Measurements from ENCODE around the gene RAB26.
"Not testable (repeated sequence)": the region's sequence is repeated elsewhere in the genome, so short reads cannot be mapped to it uniquely, and the experiment has no call there.

The RAB26 gene

GRCh38 chr16:2147981-2148671, at the start of gene RAB26:
RAB26 (plus strand) TSS chr16:2148625; CDS start chr16:2148784, 159 bp downstream.
- Mint-ChIP-seq H3K27me3 (no peaks in the 10 kb centered on the region), H3K9me3 (no peaks in the 10 kb centered on the region)

GRCh38 chr16:2101581-2101980, 46.8 kb upstream of the RAB26 start:
- not testable (repeated sequence) for H3K9me3 Mint-ChIP-seq, H3K36me3 Mint-ChIP-seq, H3K27me3 Mint-ChIP-seq, H3K27ac Mint-ChIP-seq, H3K4me1 Mint-ChIP-seq, H3K4me3 Mint-ChIP-seq

More at GRCh38 chr16:2147981-2148671, at the start of gene RAB26:
- no peak within 1 kb of the TSS for H3K27ac Mint-ChIP-seq
- peaks cover 16% of the 10 kb centered on the region for H3K4me1 Mint-ChIP-seq
- peak within 1 kb of the TSS; percentile 36 for H3K4me3 Mint-ChIP-seq
- H3K36me3 Mint-ChIP-seq: peaks cover 4% of the 10 kb centered on the region

GRCh38 chr16:2102471-2102870, 46.0 kb upstream of the RAB26 start:
- H3K9me3 Mint-ChIP-seq: no peaks in the 10 kb centered on the region
- no peak overlapping the region for H3K27ac Mint-ChIP-seq
- H3K36me3 Mint-ChIP-seq: peaks cover 2% of the 10 kb centered on the region
- no peaks in the 10 kb centered on the region for H3K27me3 Mint-ChIP-seq
- no peaks in the 10 kb centered on the region for H3K4me1 Mint-ChIP-seq
- H3K4me3 Mint-ChIP-seq: no peak overlapping the region

- not testable (repeated sequence) for H3K27ac Mint-ChIP-seq, H3K27me3 Mint-ChIP-seq, H3K36me3 Mint-ChIP-seq, H3K9me3 Mint-ChIP-seq, H3K4me1 Mint-ChIP-seq, H3K4me3 Mint-ChIP-seq
Observed at GRCh38 chr16:2104464-2104863, 44.0 kb upstream of the RAB26 start.

GRCh38 chr16:2105291-2105690, 43.1 kb upstream of the RAB26 start:
- not testable (repeated sequence) for H3K9me3 Mint-ChIP-seq, H3K27me3 Mint-ChIP-seq, H3K36me3 Mint-ChIP-seq, H3K4me3 Mint-ChIP-seq, H3K4me1 Mint-ChIP-seq, H3K27ac Mint-ChIP-seq

- H3K4me3 Mint-ChIP-seq, H3K4me1 Mint-ChIP-seq, H3K27me3 Mint-ChIP-seq, H3K36me3 Mint-ChIP-seq, H3K9me3 Mint-ChIP-seq, H3K27ac Mint-ChIP-seq: not testable (repeated sequence)
Observed at GRCh38 chr16:2105769-2106168, 42.7 kb upstream of the RAB26 start.

- not testable (repeated sequence) for H3K9me3 Mint-ChIP-seq, H3K36me3 Mint-ChIP-seq, H3K27ac Mint-ChIP-seq, H3K4me1 Mint-ChIP-seq, H3K4me3 Mint-ChIP-seq, H3K27me3 Mint-ChIP-seq
Observed at GRCh38 chr16:2106211-2106610, 42.2 kb upstream of the RAB26 start.

GRCh38 chr16:2107121-2107790, 41.2 kb upstream of the RAB26 start:
- not testable (repeated sequence) for H3K9me3 Mint-ChIP-seq, H3K4me3 Mint-ChIP-seq, H3K4me1 Mint-ChIP-seq, H3K36me3 Mint-ChIP-seq, H3K27me3 Mint-ChIP-seq, H3K27ac Mint-ChIP-seq

- H3K27ac Mint-ChIP-seq, H3K36me3 Mint-ChIP-seq, H3K9me3 Mint-ChIP-seq, H3K27me3 Mint-ChIP-seq, H3K4me3 Mint-ChIP-seq, H3K4me1 Mint-ChIP-seq: not testable (repeated sequence)
Observed at GRCh38 chr16:2107791-2108125, 40.7 kb upstream of the RAB26 start.

- H3K4me1 Mint-ChIP-seq, H3K27ac Mint-ChIP-seq, H3K36me3 Mint-ChIP-seq, H3K9me3 Mint-ChIP-seq, H3K4me3 Mint-ChIP-seq, H3K27me3 Mint-ChIP-seq: not testable (repeated sequence)
Observed at GRCh38 chr16:2108446-2109270, 39.8 kb upstream of the RAB26 start.

GRCh38 chr16:2109271-2109580, 39.2 kb upstream of the RAB26 start:
- not testable (repeated sequence) for H3K9me3 Mint-ChIP-seq, H3K27me3 Mint-ChIP-seq, H3K4me1 Mint-ChIP-seq

GRCh38 chr16:2109872-2110271, 38.6 kb upstream of the RAB26 start:
- not testable (repeated sequence) for H3K4me3 Mint-ChIP-seq, H3K36me3 Mint-ChIP-seq, H3K27me3 Mint-ChIP-seq, H3K9me3 Mint-ChIP-seq, H3K27ac Mint-ChIP-seq, H3K4me1 Mint-ChIP-seq

More at GRCh38 chr16:2109271-2109580, 39.2 kb upstream of the RAB26 start:
- not testable (repeated sequence) for H3K4me3 Mint-ChIP-seq, H3K27ac Mint-ChIP-seq, H3K36me3 Mint-ChIP-seq

- H3K4me3 Mint-ChIP-seq, H3K36me3 Mint-ChIP-seq, H3K27me3 Mint-ChIP-seq, H3K9me3 Mint-ChIP-seq, H3K27ac Mint-ChIP-seq, H3K4me1 Mint-ChIP-seq: not testable (repeated sequence)
Observed at GRCh38 chr16:2110332-2111008, 38.0 kb upstream of the RAB26 start.

GRCh38 chr16:2111009-2111353, 37.4 kb upstream of the RAB26 start:
- H3K4me1 Mint-ChIP-seq, H3K36me3 Mint-ChIP-seq, H3K27me3 Mint-ChIP-seq, H3K4me3 Mint-ChIP-seq, H3K27ac Mint-ChIP-seq, H3K9me3 Mint-ChIP-seq: not testable (repeated sequence)

- H3K9me3 Mint-ChIP-seq, H3K4me3 Mint-ChIP-seq, H3K27ac Mint-ChIP-seq, H3K4me1 Mint-ChIP-seq, H3K36me3 Mint-ChIP-seq, H3K27me3 Mint-ChIP-seq: not testable (repeated sequence)
Observed at GRCh38 chr16:2111412-2112335, 36.8 kb upstream of the RAB26 start.
